Posterior cingulate gyrus (tissue), 11 donors: ENCODE measurements around the gene DYRK3.

Source experiments
- DNase-seq, 10 donors: peaks; one replicate each; pipeline versions ENCODE4 v3.0.0 to v3.0.0-alpha.2; 2020 to 2021; ENCODE audit warnings: mixed read lengths in 3 of 10
- intact Hi-C: fragments of 100-400 bp; cut with DNase I; formaldehyde crosslinking; loops from one replicate; pipeline ENCODE4 v1.15.1; 2023

The DYRK3 gene

GRCh38 chr1:206658264-206658980 is 23.1 kb downstream of the DYRK3 start:
- peak in 1 of 10 donors; percentile 35 for DNase-seq
- intact Hi-C loops: no loop called here

- peak in 1 of 10 donors; percentile 65 for DNase-seq
- intact Hi-C loops: no loop called here
These were observed 23.6 kb downstream of the DYRK3 start for GRCh38 chr1:206658981-206659273.

GRCh38 chr1:206660136-206660535 is 24.8 kb downstream of the DYRK3 start:
- DNase-seq: no peak
- intact Hi-C loops: no loop called here

GRCh38 chr1:206661161-206661820 is 26.0 kb downstream of the DYRK3 start:
- intact Hi-C loops: no loop called here
- DNase-seq: no peak

- intact Hi-C loops: no loop called here
- no peak for DNase-seq
These were observed 27.2 kb downstream of the DYRK3 start for GRCh38 chr1:206662396-206663092.

GRCh38 chr1:206663362-206663761 is 28.0 kb downstream of the DYRK3 start:
- intact Hi-C loops: no loop called here
- no peak for DNase-seq

GRCh38 chr1:206663832-206664652 is 28.7 kb downstream of the DYRK3 start:
- intact Hi-C loops: loop anchor here (1.0 kb wide), 1 partner anchor 30 kb away; no protein-coding TSS in a partner anchor
- peak in 6 of 10 donors; percentile 54 to 87 (median 63) for DNase-seq

GRCh38 chr1:206664740-206665139 is 29.4 kb downstream of the DYRK3 start:
- intact Hi-C loops: loop anchor here (1.0 kb wide), 1 partner anchor 30 kb away; no protein-coding TSS in a partner anchor
- DNase-seq: no peak

GRCh38 chr1:206666031-206666561 is 30.8 kb downstream of the DYRK3 start:
- DNase-seq: no peak
- intact Hi-C loops: no loop called here

- intact Hi-C loops: no loop called here
- DNase-seq: no peak
These were observed 31.8 kb downstream of the DYRK3 start for GRCh38 chr1:206666954-206667665.

GRCh38 chr1:206668351-206668750 is 33.0 kb downstream of the DYRK3 start:
- intact Hi-C loops: no loop called here
- DNase-seq: no peak

GRCh38 chr1:206668874-206669410 is 33.6 kb downstream of the DYRK3 start:
- intact Hi-C loops: no loop called here

GRCh38 chr1:206672011-206672688 is 36.8 kb downstream of the DYRK3 start:
- intact Hi-C loops: loop anchor here (5.0 kb wide), 1 partner anchor 60 kb away; the partner anchor contains the start of gene EIF2D
- no peak for DNase-seq

More at GRCh38 chr1:206668874-206669410, 33.6 kb downstream of the DYRK3 start:
- DNase-seq: no peak

GRCh38 chr1:206672844-206673758 is 37.8 kb downstream of the DYRK3 start:
- DNase-seq: no peak
- intact Hi-C loops: loop anchor here (5.0 kb wide), 1 partner anchor 61 kb away; the partner anchor contains the start of gene EIF2D

GRCh38 chr1:206674236-206674635 is 38.9 kb downstream of the DYRK3 start:
- DNase-seq: no peak
- intact Hi-C loops: loop anchor here (5.0 kb wide), 1 partner anchor 62 kb away; the partner anchor contains the start of gene EIF2D

GRCh38 chr1:206674745-206675175 is 39.4 kb downstream of the DYRK3 start:
- intact Hi-C loops: loop anchor here (5.0 kb wide), 1 partner anchor 62 kb away; the partner anchor contains the start of gene EIF2D
- DNase-seq: no peak

GRCh38 chr1:206676499-206676898 is 41.2 kb downstream of the DYRK3 start:
- no peak for DNase-seq
- intact Hi-C loops: no loop called here
